ENCODE measurements around the gene NECAB3. TPM values are rescaled to one million over a fixed set of nuclear protein-coding genes. Genes with fewer than 3 reads are reported as not detected.

The NECAB3 gene
- total and polyA plus RNA-seq, 2 of the 4 experiments (the other 2 are of a cell fraction): 8.6 to 28.4 TPM

GRCh38 chr20:33653900-33654596, 20.2 kb downstream of the NECAB3 start:
- H3K9me1 ChIP-seq (ENCODE audit: insufficient read depth, low read length): peaks cover 5% of the 10 kb centered on the region; the same call in 1 of the 2 replicates
- peaks cover 3% of the 10 kb centered on the region; the same call in 1 of the 2 replicates for H3K4me1 ChIP-seq (ENCODE audit: control insufficient read depth, insufficient read depth, low read length)
- no peak for ATAC-seq (ENCODE audit: low read depth)
- H4K20me1 ChIP-seq (ENCODE audit: insufficient read depth, low read length): no peaks in the 10 kb centered on the region
- H3K14ac ChIP-seq (replicated peaks; ENCODE audit: low read depth, low read length): no peak overlapping the region
- intact Hi-C loops (cut with micrococcal nuclease): loop anchor here (1.0 kb wide), 1 partner anchor 197 kb away; no protein-coding TSS in a partner anchor
- peaks cover 16% of the 10 kb centered on the region; the same call in 1 of the 2 replicates for H3K36me3 ChIP-seq (ENCODE audit: control insufficient read depth, insufficient read depth, low read length)
- H3K27ac ChIP-seq (ENCODE audit: insufficient read depth, low read length): no peak overlapping the region
- no peak overlapping the region for H3K23ac ChIP-seq (ENCODE audit: low read depth, low read length)
- H3K4ac ChIP-seq (ENCODE audit: low read depth, low read length): no peak overlapping the region
- no peaks in the 10 kb centered on the region for H3K79me1 ChIP-seq (ENCODE audit: low read depth in 1 of 2, low read length in 2 of 2)
- no peak overlapping the region for H2BK5ac ChIP-seq (ENCODE audit: low read depth, low read length, poor library complexity, severe bottlenecking)
- CTCF ChIA-PET: interaction anchor here (0.5 to 1.2 kb wide), 5 partner anchors 9 to 197 kb away, joined by 3 to 6 read pairs (median 3); partner anchors contain the start of gene C20orf144
- H4K91ac ChIP-seq (ENCODE audit: insufficient read depth, low read depth, low read length): no peak overlapping the region
- H2AFZ ChIP-seq (replicated peaks; ENCODE audit: low read length, poor library complexity): no peak overlapping the region
- H3K27me3 ChIP-seq (ENCODE audit: control insufficient read depth, insufficient read depth, low read length): no peaks in the 10 kb centered on the region
- no peak overlapping the region for H2AK5ac ChIP-seq (ENCODE audit: low read depth, low read length)
- dilution Hi-C loops (cut with HindIII; ENCODE audit: low sequenced_read_pairs, unreplicated experiment): no loop called here
- H2BK20ac ChIP-seq (ENCODE audit: low read depth, low read length): no peak overlapping the region
- no peak overlapping the region for H3K56ac ChIP-seq (ENCODE audit: extremely low read depth, insufficient read depth, low read length)
- no peaks in the 10 kb centered on the region for H3K9me3 ChIP-seq (ENCODE audit: control insufficient read depth, insufficient read depth, low read length)
- WGBS, 2 experiments (ENCODE audit: extremely low coverage in 2 of 2, insufficient read length in 1 of 2): 86% methylated on average over 5 of the region's 11 CpGs; no CpG with 5 or more reads in 1 of the 2 experiments
- no peak overlapping the region for H4K5ac ChIP-seq (ENCODE audit: low read depth, low read length)
- no peak overlapping the region for H3K9ac ChIP-seq (ENCODE audit: low read depth, low read length)
- in situ Hi-C loops (cut with MboI; ENCODE audit: low sequenced_read_pairs): loop anchor here (5.0 kb wide), 1 partner anchor 202 kb away; no protein-coding TSS in a partner anchor
- BruUV-seq (replicated peaks): no TSS peak
- H2AK9ac ChIP-seq (replicated peaks; ENCODE audit: low read depth, low read length, poor library complexity): no peak overlapping the region
- no peak overlapping the region for H3K4me2 ChIP-seq (ENCODE audit: low read depth, low read length)
- no peak overlapping the region for H2BK120ac ChIP-seq (ENCODE audit: low read depth, low read length)
- H3K4me3 ChIP-seq (ENCODE audit: insufficient read depth, low read depth, low read length): no peak overlapping the region
- no peak overlapping the region for H2BK15ac ChIP-seq (ENCODE audit: low read depth, low read length)
- DNase-seq: no peak
- H3K18ac ChIP-seq (ENCODE audit: low read depth, low read length): no peak overlapping the region
- POLR2A ChIA-PET (ENCODE audit: unreplicated experiment): no interaction called here
- TF ChIP-seq RAD21 (IDR thresholded peaks at IDR 0.05; ENCODE audit: low read length) (no peak), FOS (IDR thresholded peaks at IDR 0.05; ENCODE audit: low read depth, low read length) (no peak)
- 0 out of 4 replicates have a peak overlapping the region, but pooled peaks of 1 of the 2 experiments have one; percentile 1 for H4K8ac ChIP-seq (ENCODE audit: low read depth in 2 of 2, low read length in 2 of 2)

Data from IMR-90 (cell line).